OCI-LY1 (cell line): Measurements from ENCODE around the gene SLC37A1.

ENCODE experiments used
- CTCF ChIP-seq: fragments of 200-600 bp; sonication (generic), shearing (Covaris generic); IDR thresholded peaks from 2 replicates; pipeline ENCODE4 v1.5.1; 2017; ENCODE audit warnings: mild to moderate bottlenecking, antibody characterized with exemption, low read length, moderate library complexity, mixed read lengths
- EZH2 ChIP-seq: fragments of 200-600 bp; sonication (generic), shearing (Covaris generic); IDR thresholded peaks from 2 replicates; pipeline ENCODE4 v1.8.0; 2017; ENCODE audit warnings: borderline replicate concordance, mixed run types, mild to moderate bottlenecking, antibody characterized with exemption, low read length, moderate library complexity, mixed read lengths

- TF ChIP-seq CTCF, result no peak
- TF ChIP-seq EZH2, result no peak
These were observed 49.7 kb upstream of the SLC37A1 start for GRCh38 chr21:42463861-42464515.
